ENCODE data around the gene SEPTIN1.
A peak's percentile ranks its signal among the peaks of the same experiment; 100 is the strongest.

Gene SEPTIN1

DNA sequence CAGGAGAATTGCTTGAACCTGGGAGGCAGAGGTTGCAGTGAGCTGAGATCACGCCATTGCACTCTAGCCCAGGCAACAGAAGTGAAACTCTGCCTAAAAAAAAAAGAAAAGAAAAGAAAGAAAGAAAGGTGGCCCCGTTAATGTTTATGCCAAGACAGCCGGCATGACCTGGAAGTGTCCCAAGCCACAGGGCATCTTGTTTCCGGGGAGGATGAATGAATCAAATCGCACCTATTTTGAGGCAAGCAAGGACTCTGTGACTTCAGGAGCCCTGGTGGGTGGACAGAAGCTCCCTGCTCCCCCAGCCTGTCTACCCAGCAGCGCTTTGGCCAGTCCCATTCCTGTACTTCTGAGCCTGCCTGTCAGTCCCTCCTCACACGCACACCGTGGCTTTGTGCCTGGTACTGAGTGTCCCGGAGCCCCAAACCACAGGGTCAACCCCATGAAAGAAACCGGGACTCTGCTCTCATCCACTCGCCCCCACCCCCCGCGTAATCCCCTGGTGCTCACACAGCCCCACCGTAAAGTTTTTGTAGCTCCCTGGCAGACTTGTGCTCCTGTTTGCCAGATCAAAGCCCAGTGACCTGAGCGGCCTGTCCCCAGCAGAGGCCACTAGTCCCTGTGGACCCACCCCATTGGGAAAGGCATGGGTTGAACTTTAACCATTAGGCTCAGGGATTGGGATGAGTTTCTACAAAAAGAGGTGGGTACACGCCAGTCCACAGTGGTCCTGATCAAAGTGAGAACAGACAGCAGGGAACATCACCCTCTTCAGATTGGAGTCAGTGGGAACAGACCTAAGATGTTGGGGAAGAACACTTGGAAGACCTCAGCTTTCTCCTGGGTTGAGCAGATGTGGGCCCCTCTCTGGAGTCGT lies 46.5 kb downstream of the SEPTIN1 start:
- no peak for DNase-seq

DNA sequence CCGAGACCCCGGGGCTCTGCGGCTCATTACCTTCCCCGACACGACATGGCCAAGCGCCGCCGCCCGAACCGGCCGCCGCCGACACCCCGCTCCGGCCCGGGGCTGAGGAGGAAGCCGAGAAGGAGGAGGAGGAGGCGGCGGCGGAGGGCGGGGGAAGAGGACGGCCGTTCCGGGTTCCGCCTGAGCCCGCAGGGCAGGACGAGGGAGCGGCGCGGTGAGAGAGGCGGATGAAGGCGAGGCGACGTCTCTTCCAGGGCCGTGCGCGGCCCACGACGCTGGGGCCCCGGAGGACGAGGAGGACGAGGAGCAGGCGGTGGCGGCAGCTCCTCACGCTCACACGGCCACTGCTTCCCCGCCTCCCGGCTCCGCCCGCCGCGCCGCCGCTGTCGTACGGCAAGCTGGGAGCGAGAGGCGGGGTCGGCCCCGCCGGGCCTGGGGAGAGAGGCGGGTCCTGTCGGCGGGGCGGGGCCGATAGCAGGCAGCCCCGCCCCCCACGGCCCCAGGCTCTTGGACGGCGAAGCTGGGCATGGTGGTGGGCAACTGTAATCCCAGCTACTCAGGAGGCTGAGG lies 47.2 kb downstream of the SEPTIN1 start:
- peak; percentile 79 for DNase-seq

DNA sequence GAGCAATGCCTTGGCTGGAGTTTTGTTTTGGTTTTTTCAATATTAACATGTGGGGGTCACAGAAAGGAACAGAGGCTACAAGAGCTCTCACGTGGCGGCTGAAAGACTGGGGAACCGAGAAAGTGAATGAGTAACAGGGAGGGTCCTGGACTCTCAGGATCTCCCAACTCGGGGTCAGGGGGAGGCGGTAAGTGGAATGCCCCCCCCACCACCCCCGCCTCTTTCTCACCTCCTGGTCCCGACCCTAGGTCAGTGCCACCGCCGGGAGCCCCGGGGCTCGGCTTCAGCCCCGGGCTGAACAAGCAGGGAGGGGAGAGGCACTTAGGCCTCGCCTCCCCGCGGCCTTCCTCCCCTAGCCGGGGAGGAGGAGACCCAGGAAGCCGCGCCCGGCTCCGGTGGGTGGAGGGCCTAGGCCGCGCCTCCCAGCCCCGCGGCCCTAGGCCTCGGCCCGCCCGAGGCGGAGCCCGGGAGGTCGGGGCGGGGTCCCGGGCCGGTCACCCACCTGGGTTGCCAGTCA lies 47.8 kb downstream of the SEPTIN1 start:
- peak; percentile 84 for DNase-seq
